ENCODE measurements around the gene ATL2.

ATL2 gene

GRCh38 chr2:38244301-38244700, 132.8 kb downstream of the ATL2 start:
- Histone ChIP-seq H3K27me3 (ENCODE audit: insufficient read depth, low read length) (no peaks in the 10 kb centered on the region), H2AFZ (ENCODE audit: low read length) (no peak overlapping the region), H3K36me3 (ENCODE audit: insufficient read depth, low read length) (no peaks in the 10 kb centered on the region), H3K9me2 (ENCODE audit: low read depth, low read length) (no peaks in the 10 kb centered on the region), H3K4me2 (ENCODE audit: low read length) (no peak overlapping the region), H3K27ac (ENCODE audit: low read depth, low read length, poor library complexity, severe bottlenecking) (no peak overlapping the region), H3K9me3 (ENCODE audit: low read length) (no peaks in the 10 kb centered on the region), H3K4me1 (ENCODE audit: insufficient read depth, low read length, severe bottlenecking) (no peaks in the 10 kb centered on the region), H3K4me3 (ENCODE audit: low read depth, low read length, poor library complexity, severe bottlenecking) (no peak overlapping the region), H3F3A (ENCODE audit: insufficient read depth, low read length) (no peaks in the 10 kb centered on the region), H3K79me2 (ENCODE audit: insufficient read depth, low read length) (no peaks in the 10 kb centered on the region), H4K20me1 (ENCODE audit: insufficient read depth, low read length) (no peaks in the 10 kb centered on the region), H3K9ac (ENCODE audit: low read length) (no peak overlapping the region)
- TF ChIP-seq CTCF (IDR thresholded peaks at IDR 0.05; ENCODE audit: low read length) (no peak), EZH2 (IDR thresholded peaks at IDR 0.05; ENCODE audit: borderline replicate concordance, low read length) (no peak)
